ENCODE data around the gene CYP2J2. TPM values are rescaled to one million over a fixed set of nuclear protein-coding genes. Genes with fewer than 3 reads are reported as not detected.
"Not testable (repeated sequence)": the region's sequence is repeated elsewhere in the genome, so short reads cannot be mapped to it uniquely, and the experiment has no call there.

Gene CYP2J2
- total RNA-seq, 1 donor from 2014 or later = 0.07 TPM

DNA sequence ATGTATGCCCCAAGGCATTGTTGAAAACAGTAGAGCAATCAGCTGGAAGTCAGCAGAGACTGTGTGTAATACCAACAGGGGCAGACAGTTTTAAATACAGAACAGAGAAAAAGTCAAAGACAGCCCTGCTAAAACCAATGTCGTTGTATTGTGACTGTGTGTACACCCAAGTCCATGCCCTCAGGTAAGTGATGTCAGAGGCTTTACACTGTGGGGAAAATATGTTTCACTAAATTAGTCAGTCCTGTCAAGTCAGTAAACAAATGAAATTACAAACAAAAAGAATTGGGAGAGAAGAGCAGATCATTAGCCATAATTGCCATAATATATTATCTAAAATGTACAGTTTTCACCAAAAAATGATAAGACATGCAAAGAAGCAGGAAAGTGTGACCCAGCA lies 2.4 kb upstream of the CYP2J2 start:
- no peak overlapping the region for H3K4me3 Mint-ChIP-seq
- Histone ChIP-seq H2AFZ (replicated peaks) (no peak overlapping the region), H3K4me3 (no peak overlapping the region), H3K4me2 (no peak overlapping the region), H3K79me2 (ENCODE audit: low read depth) (no peaks in the 10 kb centered on the region), H3K27me3 (peaks cover 97% of the 10 kb centered on the region), H3K4me1 (peaks cover 7% of the 10 kb centered on the region), H4K20me1 (ENCODE audit: low read depth) (no peaks in the 10 kb centered on the region), H3K9me3 (ENCODE audit: low read depth) (no peaks in the 10 kb centered on the region), H3F3A (ENCODE audit: low read depth) (no peaks in the 10 kb centered on the region), H3K27ac (no peak overlapping the region), H3K36me3 (no peaks in the 10 kb centered on the region), H3K9ac (no peak overlapping the region)
- peaks cover 4% of the 10 kb centered on the region for H3K27me3 Mint-ChIP-seq (ENCODE audit: insufficient read depth, low read depth)
- peaks cover 2% of the 10 kb centered on the region for H3K4me1 Mint-ChIP-seq
- H3K36me3 Mint-ChIP-seq = no peaks in the 10 kb centered on the region
- H3K27ac Mint-ChIP-seq = no peak overlapping the region
- TF ChIP-seq, protein P1, sequence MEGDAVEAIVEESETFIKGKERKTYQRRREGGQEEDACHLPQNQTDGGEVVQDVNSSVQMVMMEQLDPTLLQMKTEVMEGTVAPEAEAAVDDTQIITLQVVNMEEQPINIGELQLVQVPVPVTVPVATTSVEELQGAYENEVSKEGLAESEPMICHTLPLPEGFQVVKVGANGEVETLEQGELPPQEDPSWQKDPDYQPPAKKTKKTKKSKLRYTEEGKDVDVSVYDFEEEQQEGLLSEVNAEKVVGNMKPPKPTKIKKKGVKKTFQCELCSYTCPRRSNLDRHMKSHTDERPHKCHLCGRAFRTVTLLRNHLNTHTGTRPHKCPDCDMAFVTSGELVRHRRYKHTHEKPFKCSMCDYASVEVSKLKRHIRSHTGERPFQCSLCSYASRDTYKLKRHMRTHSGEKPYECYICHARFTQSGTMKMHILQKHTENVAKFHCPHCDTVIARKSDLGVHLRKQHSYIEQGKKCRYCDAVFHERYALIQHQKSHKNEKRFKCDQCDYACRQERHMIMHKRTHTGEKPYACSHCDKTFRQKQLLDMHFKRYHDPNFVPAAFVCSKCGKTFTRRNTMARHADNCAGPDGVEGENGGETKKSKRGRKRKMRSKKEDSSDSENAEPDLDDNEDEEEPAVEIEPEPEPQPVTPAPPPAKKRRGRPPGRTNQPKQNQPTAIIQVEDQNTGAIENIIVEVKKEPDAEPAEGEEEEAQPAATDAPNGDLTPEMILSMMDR (IDR thresholded peaks at IDR 0.05) = no peak
- TF ChIP-seq EZH2 (IDR thresholded peaks at IDR 0.05) (no peak), EZH2phosphoT487 (IDR thresholded peaks at IDR 0.05) (no peak)
- no peak for DNase-seq (ENCODE audit: low spot score)
- peaks cover 13% of the 10 kb centered on the region for H3K9me3 Mint-ChIP-seq

DNA sequence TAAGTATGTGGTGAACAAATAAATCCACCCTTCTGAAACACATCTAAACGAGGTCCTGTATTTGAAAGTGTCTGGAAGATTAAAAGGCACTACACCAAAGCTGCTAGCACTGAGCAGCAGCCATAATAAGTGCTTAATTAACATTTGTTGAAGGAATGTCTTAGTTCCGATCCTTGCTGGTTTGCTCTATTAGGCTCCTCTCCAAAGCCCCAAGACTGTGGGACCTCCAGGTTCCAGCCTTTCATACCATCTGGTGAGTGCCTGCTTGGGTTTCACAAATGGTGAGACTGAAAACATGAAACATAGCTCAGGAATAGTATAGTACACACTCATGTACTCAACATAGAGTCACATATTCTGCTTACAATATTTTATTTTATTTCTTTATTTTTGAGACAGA lies 640 bp upstream of the CYP2J2 start:
- Mint-ChIP-seq H3K4me3 (peak overlapping the region; percentile 65), H3K36me3 (no peaks in the 10 kb centered on the region), H3K9me3 (peaks cover 17% of the 10 kb centered on the region), H3K27me3 (ENCODE audit: insufficient read depth, low read depth) (peaks cover 2% of the 10 kb centered on the region), H3K27ac (no peak overlapping the region), H3K4me1 (peaks cover 2% of the 10 kb centered on the region)
- Histone ChIP-seq H3K4me1 (peaks cover 7% of the 10 kb centered on the region), H3K79me2 (ENCODE audit: low read depth) (no peaks in the 10 kb centered on the region), H3K27me3 (peaks cover 92% of the 10 kb centered on the region), H3F3A (ENCODE audit: low read depth) (no peaks in the 10 kb centered on the region), H3K4me2 (peak overlapping the region; percentile 77), H2AFZ (replicated peaks) (peak overlapping the region; percentile 96), H3K9me3 (ENCODE audit: low read depth) (no peaks in the 10 kb centered on the region), H3K36me3 (no peaks in the 10 kb centered on the region), H3K4me3 (peak overlapping the region; percentile 43), H3K27ac (no peak overlapping the region), H3K9ac (no peak overlapping the region), H4K20me1 (ENCODE audit: low read depth) (no peaks in the 10 kb centered on the region)
- no peak for TF ChIP-seq EZH2phosphoT487 (IDR thresholded peaks at IDR 0.05)
- TF ChIP-seq, protein P1 (IDR thresholded peaks at IDR 0.05) = no peak
- no peak for TF ChIP-seq EZH2 (IDR thresholded peaks at IDR 0.05)
- no peak for DNase-seq (ENCODE audit: low spot score)

DNA sequence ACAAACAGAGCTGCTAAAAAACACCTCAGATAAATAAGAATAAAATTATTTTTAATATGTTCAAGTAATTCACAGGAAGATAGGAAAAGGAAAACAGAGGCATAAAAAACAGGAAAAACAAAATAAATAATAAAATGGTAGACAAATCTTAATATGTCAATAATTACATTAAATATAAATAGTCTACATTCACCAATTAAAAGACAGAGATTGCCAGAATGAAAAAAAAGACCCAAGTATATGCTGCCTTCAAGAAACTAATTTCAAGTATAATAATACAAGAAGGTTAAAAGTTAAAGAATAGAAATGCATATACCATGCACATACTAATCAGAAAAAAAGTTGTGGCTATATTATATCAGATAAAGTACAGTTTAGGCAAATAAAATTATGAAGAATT lies 1.9 kb downstream of the CYP2J2 start:
- H3K27me3 Mint-ChIP-seq (ENCODE audit: insufficient read depth, low read depth) = peaks cover 5% of the 10 kb centered on the region
- H3K36me3 Mint-ChIP-seq = no peaks in the 10 kb centered on the region
- no peak overlapping the region for H3K9ac ChIP-seq
- H3K4me2 ChIP-seq = no peak overlapping the region
- H3K4me3 Mint-ChIP-seq = no peak overlapping the region
- H3F3A ChIP-seq (ENCODE audit: low read depth) = no peaks in the 10 kb centered on the region
- no peak overlapping the region for H3K4me3 ChIP-seq
- H3K27ac ChIP-seq = no peak overlapping the region
- H4K20me1 ChIP-seq (ENCODE audit: low read depth) = no peaks in the 10 kb centered on the region
- H3K4me1 ChIP-seq = peaks cover 7% of the 10 kb centered on the region
- H2AFZ ChIP-seq (replicated peaks) = no peak overlapping the region
- H3K4me1 Mint-ChIP-seq = peaks cover 5% of the 10 kb centered on the region
- TF ChIP-seq EZH2 (IDR thresholded peaks at IDR 0.05) (no peak), EZH2phosphoT487 (IDR thresholded peaks at IDR 0.05) (no peak)
- TF ChIP-seq, protein P1 (IDR thresholded peaks at IDR 0.05) = no peak
- H3K9me3 ChIP-seq (ENCODE audit: low read depth) = no peaks in the 10 kb centered on the region
- peaks cover 75% of the 10 kb centered on the region for H3K27me3 ChIP-seq
- DNase-seq (ENCODE audit: low spot score) = no peak
- peaks cover 17% of the 10 kb centered on the region for H3K9me3 Mint-ChIP-seq
- H3K27ac Mint-ChIP-seq = no peak overlapping the region
- H3K79me2 ChIP-seq (ENCODE audit: low read depth) = no peaks in the 10 kb centered on the region
- no peaks in the 10 kb centered on the region for H3K36me3 ChIP-seq

DNA sequence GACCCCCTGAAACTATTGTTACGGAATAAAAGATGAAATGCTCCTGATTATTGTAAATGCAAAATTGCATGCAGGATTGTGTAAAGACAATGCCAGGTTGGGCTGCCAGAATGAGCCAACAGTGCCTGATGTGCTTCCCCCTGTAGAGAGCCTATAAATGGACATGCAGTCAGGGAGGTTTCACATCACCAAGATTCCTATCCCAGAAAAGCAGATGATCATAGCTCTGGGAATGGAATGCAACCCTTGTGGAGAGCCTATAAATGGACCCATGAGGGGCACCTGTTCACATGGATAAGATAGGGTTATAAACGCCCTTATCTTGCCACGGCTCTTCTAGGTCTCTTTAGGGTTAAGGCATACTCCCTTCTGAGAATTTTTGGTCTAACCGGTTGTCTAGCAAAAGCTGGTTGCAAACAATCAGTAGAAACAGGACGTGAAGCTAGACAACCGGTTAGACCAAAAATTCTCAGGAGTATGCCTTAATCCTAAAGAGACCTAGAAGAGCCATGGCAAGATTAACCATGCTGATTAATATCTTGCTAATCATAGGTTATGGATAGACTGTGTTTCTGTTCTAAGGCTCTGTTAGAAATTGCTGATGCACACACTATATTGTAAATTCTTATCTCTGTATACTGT lies 5.2 kb downstream of the CYP2J2 start:
- H3F3A ChIP-seq (ENCODE audit: low read depth); H3K4me1 ChIP-seq; H2AFZ ChIP-seq (replicated peaks); H3K27ac ChIP-seq; H3K4me3 ChIP-seq; H3K9me3 ChIP-seq (ENCODE audit: low read depth); H3K27me3 Mint-ChIP-seq (ENCODE audit: insufficient read depth, low read depth); H3K4me3 Mint-ChIP-seq; DNase-seq (ENCODE audit: low spot score); H3K79me2 ChIP-seq (ENCODE audit: low read depth); H3K36me3 ChIP-seq; H4K20me1 ChIP-seq (ENCODE audit: low read depth); H3K36me3 Mint-ChIP-seq; H3K4me2 ChIP-seq; H3K27ac Mint-ChIP-seq; H3K9ac ChIP-seq: not testable (repeated sequence)
- peaks cover 43% of the 10 kb centered on the region for H3K27me3 ChIP-seq
- Mint-ChIP-seq H3K9me3 (peaks cover 19% of the 10 kb centered on the region), H3K4me1 (peaks cover 20% of the 10 kb centered on the region)
